SK-N-SH treated with all-trans-retinoic acid at 6 μM for 48 hours (cell line): Measurements from ENCODE around the gene NKX2-3.

Experiments used
- ATAC-seq: fragments of 200-7000 bp; cut with Tn5 transposase; 3 replicates; pipeline ENCODE4 v1.9.1; 2020; ENCODE audit warnings: mild to moderate bottlenecking, moderate library complexity
- ARNTL ChIP-seq: fragments of 450-650 bp; formaldehyde crosslinking; IDR thresholded peaks from 2 replicates; pipeline ENCODE4 v1.5.0; 2020; ENCODE audit warnings: low read depth, mild to moderate bottlenecking, moderate library complexity, borderline replicate concordance
- BACH2 ChIP-seq: fragments of 250-450 bp; sonication (Bioruptor Pico); IDR thresholded peaks from 2 replicates; pipeline ENCODE4 v1.9.0; 2021; ENCODE audit warnings: mild to moderate bottlenecking, borderline replicate concordance
- CREB5 ChIP-seq: fragments of 250-450 bp; sonication (Bioruptor Pico); IDR thresholded peaks from 2 replicates; pipeline ENCODE4 v1.5.1; 2020; ENCODE audit warnings: low read depth, mild to moderate bottlenecking, moderate library complexity
- CSDC2 ChIP-seq: fragments of 250-450 bp; sonication (Bioruptor Pico); IDR thresholded peaks from 2 replicates; pipeline ENCODE4 v1.5.0; 2020; ENCODE audit warnings: mild to moderate bottlenecking, moderate library complexity
- CSRNP3 ChIP-seq: fragments of 250-450 bp; sonication (Bioruptor Pico); IDR thresholded peaks from 2 replicates; pipeline ENCODE4 v1.5.1; 2021; ENCODE audit warnings: mild to moderate bottlenecking, moderate library complexity
- ESRRG ChIP-seq: fragments of 250-450 bp; sonication (Bioruptor Pico); IDR thresholded peaks from 2 replicates; pipeline ENCODE4 v1.6.1; 2021; ENCODE audit warnings: mild to moderate bottlenecking
- GLIS3 ChIP-seq: fragments of 250-450 bp; sonication (Bioruptor Pico); IDR thresholded peaks from 2 replicates; pipeline ENCODE4 v1.5.0; 2020; ENCODE audit warnings: mild to moderate bottlenecking, moderate library complexity
- ISL1 ChIP-seq: fragments of 250-450 bp; sonication (Bioruptor Pico); IDR thresholded peaks from 2 replicates; pipeline ENCODE4 v2.1.2; 2022; ENCODE audit warnings: mild to moderate bottlenecking, moderate library complexity
- OSR1 ChIP-seq: fragments of 250-450 bp; sonication (Bioruptor Pico); IDR thresholded peaks from 2 replicates; pipeline ENCODE4 v1.8.0; 2022; ENCODE audit warnings: moderate library complexity, mild to moderate bottlenecking, inconsistent platforms
- PATZ1 ChIP-seq: fragments of 250-450 bp; sonication (Bioruptor Pico); IDR thresholded peaks from 2 replicates; pipeline ENCODE4 v1.8.0; 2020; ENCODE audit warnings: mild to moderate bottlenecking, moderate library complexity, borderline replicate concordance
- PPARA ChIP-seq: fragments of 250-450 bp; sonication (Bioruptor Pico); IDR thresholded peaks from 2 replicates; pipeline ENCODE4 v1.5.0; 2020; ENCODE audit warnings: mild to moderate bottlenecking, borderline replicate concordance
- RARB ChIP-seq: fragments of 250-450 bp; sonication (Bioruptor Pico); IDR thresholded peaks from 2 replicates; pipeline ENCODE4 v1.8.0; 2021; ENCODE audit warnings: mild to moderate bottlenecking, moderate library complexity
- SNAI2 ChIP-seq: fragments of 250-450 bp; sonication (Bioruptor Pico); IDR thresholded peaks from 2 replicates; pipeline ENCODE4 v1.5.0; 2020; ENCODE audit warnings: mild to moderate bottlenecking, moderate library complexity
- TCF4 ChIP-seq: fragments of 250-450 bp; sonication (Bioruptor Pico); IDR thresholded peaks from 2 replicates; pipeline ENCODE4 v1.8.0; 2021; ENCODE audit warnings: mild to moderate bottlenecking, moderate library complexity, borderline replicate concordance
- TOX ChIP-seq: fragments of 250-450 bp; sonication (Bioruptor Pico); IDR thresholded peaks from 2 replicates; pipeline ENCODE4 v1.8.0; 2021; ENCODE audit warnings: mild to moderate bottlenecking, moderate library complexity, borderline replicate concordance
- TSHZ2 ChIP-seq: fragments of 250-450 bp; sonication (Bioruptor Pico); IDR thresholded peaks from 2 replicates; pipeline ENCODE4 v1.5.0; 2020; ENCODE audit warnings: mild to moderate bottlenecking, moderate library complexity
- ZC3H10 ChIP-seq: fragments of 250-450 bp; sonication (Bioruptor Pico); IDR thresholded peaks from 2 replicates; pipeline ENCODE4 v1.5.1; 2021; ENCODE audit warnings: mild to moderate bottlenecking, moderate library complexity
- ZFP3 ChIP-seq: fragments of 250-450 bp; sonication (Bioruptor Pico); IDR thresholded peaks from 2 replicates; pipeline ENCODE4 v1.5.0; 2020; ENCODE audit warnings: mild to moderate bottlenecking, moderate library complexity
- ZFP30 ChIP-seq: fragments of 450-650 bp; formaldehyde crosslinking; IDR thresholded peaks from 2 replicates; pipeline ENCODE4 v1.5.0; 2022; ENCODE audit warnings: mild to moderate bottlenecking, moderate library complexity
- ZNF565 ChIP-seq: fragments of 450-650 bp; formaldehyde crosslinking; conservative IDR thresholded peaks from 2 replicates; pipeline ENCODE4 v1.5.0; 2020; ENCODE audit warnings: low read depth, mild to moderate bottlenecking, moderate library complexity
- ZNF70 ChIP-seq: fragments of 450-650 bp; formaldehyde crosslinking; IDR thresholded peaks from 2 replicates; pipeline ENCODE4 v1.5.0; 2020; ENCODE audit warnings: mild to moderate bottlenecking, moderate library complexity
- ZNF8 ChIP-seq: fragments of 450-650 bp; formaldehyde crosslinking; IDR thresholded peaks from 2 replicates; pipeline ENCODE4 v1.5.0; 2020; ENCODE audit warnings: mild to moderate bottlenecking, moderate library complexity

NKX2-3 gene

GRCh38 chr10:99539820-99540219, 7.1 kb downstream of the NKX2-3 start:
- ATAC-seq, result no peak
- no peak for TF ChIP-seq TOX
- TF ChIP-seq GLIS3 (CRISPR knock-in tag), result no peak
- TF ChIP-seq ZNF70, result no peak
- no peak for TF ChIP-seq ESRRG
- TF ChIP-seq ZC3H10 (CRISPR knock-in tag), result no peak
- TF ChIP-seq TCF4 (CRISPR knock-in tag), result no peak
- no peak for TF ChIP-seq BACH2 (CRISPR knock-in tag)

- ATAC-seq, result no peak
- TF ChIP-seq PPARA (CRISPR knock-in tag), result no peak
- no peak for TF ChIP-seq SNAI2
- TF ChIP-seq TOX, result no peak
- TF ChIP-seq ZFP3, result no peak
- no peak for TF ChIP-seq GLIS3 (CRISPR knock-in tag)
- TF ChIP-seq OSR1 (CRISPR knock-in tag), result no peak
- no peak for TF ChIP-seq RARB (CRISPR knock-in tag)
- no peak for TF ChIP-seq CSDC2 (CRISPR knock-in tag)
- no peak for TF ChIP-seq ZNF565 (CRISPR knock-in tag)
- no peak for TF ChIP-seq ZNF8 (CRISPR knock-in tag)
These were observed 7.5 kb downstream of the NKX2-3 start for GRCh38 chr10:99540306-99540656.

GRCh38 chr10:99540657-99541531, 8.2 kb downstream of the NKX2-3 start:
- TF ChIP-seq ZFP3, result no peak
- no peak for TF ChIP-seq RARB (CRISPR knock-in tag)
- TF ChIP-seq ZC3H10 (CRISPR knock-in tag), result no peak
- TF ChIP-seq ESRRG, result no peak
- TF ChIP-seq CREB5 (CRISPR knock-in tag), result no peak
- no peak for TF ChIP-seq ZNF565 (CRISPR knock-in tag)
- TF ChIP-seq ZNF8 (CRISPR knock-in tag), result no peak
- no peak for TF ChIP-seq ARNTL (CRISPR knock-in tag)
- no peak for TF ChIP-seq SNAI2
- TF ChIP-seq ISL1, result no peak
- TF ChIP-seq TCF4 (CRISPR knock-in tag), result no peak
- TF ChIP-seq GLIS3 (CRISPR knock-in tag), result no peak
- TF ChIP-seq ZFP30, result no peak
- TF ChIP-seq ZNF70, result no peak
- no peak for TF ChIP-seq OSR1 (CRISPR knock-in tag)
- no peak for TF ChIP-seq BACH2 (CRISPR knock-in tag)
- TF ChIP-seq TOX, result no peak
- TF ChIP-seq PATZ1 (CRISPR knock-in tag), result no peak
- no peak for TF ChIP-seq TSHZ2 (CRISPR knock-in tag)
- TF ChIP-seq, all 23 proteins: peak for 0
- ATAC-seq, result no peak

- TF ChIP-seq CREB5 (CRISPR knock-in tag) (no peak), ARNTL (CRISPR knock-in tag) (no peak), CSRNP3 (CRISPR knock-in tag) (no peak), ZFP3 (no peak), TSHZ2 (CRISPR knock-in tag) (no peak), ISL1 (no peak), RARB (CRISPR knock-in tag) (no peak), GLIS3 (CRISPR knock-in tag) (no peak), BACH2 (CRISPR knock-in tag) (no peak), ZNF565 (CRISPR knock-in tag) (no peak)
- no peak for ATAC-seq
These were observed 11.6 kb downstream of the NKX2-3 start for GRCh38 chr10:99544322-99544721.
